SK-N-SH (cell line): ENCODE results near the gene ADNP2. TPM values are rescaled to one million over a fixed set of nuclear protein-coding genes. Genes with fewer than 3 reads are reported as not detected.

Experiments
- CTCF ChIA-PET: fragments of 300-600, 350-600 bp; formaldehyde crosslinking; extraction: SDS; loops from one replicate; lab custom pipeline; 2021; lab: Yijun Ruan, JAX
- POLR2A ChIA-PET: fragments of 350-600 bp; sonication (Branson Sonifier 250); formaldehyde crosslinking; extraction: SDS; loops from one replicate; lab custom pipeline; 2020; ENCODE audit warnings: antibody characterized with exemption, inconsistent platforms; lab: Yijun Ruan, JAX
- DNase-seq: peaks from one replicate; pipeline ENCODE4 v3.0.0; 2012
- H2AFZ ChIP-seq: fragments of 200-600 bp; sonication (generic); 2 replicates; pipeline ENCODE4 v1.8.1; 2016; ENCODE audit warnings: antibody characterized with exemption, mild to moderate bottlenecking, low read depth
- H3F3A ChIP-seq: fragments of 200-600 bp; sonication (generic); replicated peaks from 2 replicates; pipeline ENCODE3; 2016; ENCODE audit warnings: antibody characterized with exemption, mild to moderate bottlenecking; ENCODE audit not compliant: insufficient read depth
- H3K27ac ChIP-seq, 2 experiments: fragments of 200-500 bp in 1 of 2; fragments of 200-600 bp in 1 of 2; sonication (Bioruptor generic) in 1 of 2; sonication (generic), shearing (Covaris generic) in 1 of 2; 2 replicates each; pipeline versions ENCODE4 v1.5.1 to v1.6.1; 2014 to 2016; ENCODE audit warnings: low read depth in 2 of 2, inconsistent platforms in 1 of 2, low read length in 1 of 2, mild to moderate bottlenecking in 1 of 2, mixed read lengths in 1 of 2
- H3K27me3 ChIP-seq: fragments of 200-600 bp; sonication (generic), shearing (Covaris generic); 2 replicates; pipeline ENCODE4 v1.6.1; 2016; ENCODE audit warnings: mixed run types; ENCODE audit not compliant: insufficient read depth
- H3K36me3 ChIP-seq, 2 experiments: fragments of 200-500 bp in 1 of 2; fragments of 200-600 bp in 1 of 2; sonication (Bioruptor generic) in 1 of 2; sonication (generic) in 1 of 2; replicated peaks in 1 of 2; 2 replicates each; pipeline versions ENCODE3 to v1.5.1; 2014 to 2016; ENCODE audit warnings: low read length in 1 of 2, mild to moderate bottlenecking in 1 of 2; ENCODE audit not compliant: insufficient read depth in 2 of 2, control insufficient read depth in 1 of 2
- H3K4me1 ChIP-seq, 2 experiments: fragments of 200-500 bp in 1 of 2; fragments of 200-600 bp in 1 of 2; sonication (Bioruptor generic) in 1 of 2; sonication (generic), shearing (Covaris generic) in 1 of 2; 2 replicates each; pipeline versions ENCODE4 v1.5.1 to v1.6.1; 2014 to 2016; ENCODE audit warnings: low read depth in 1 of 2, low read length in 1 of 2, mixed run types in 1 of 2; ENCODE audit not compliant: insufficient read depth in 2 of 2, control insufficient read depth in 1 of 2
- H3K4me2 ChIP-seq: fragments of 200-600 bp; sonication (generic), shearing (Covaris generic); 2 replicates; pipeline ENCODE4 v1.6.1; 2017; ENCODE audit warnings: mixed run types
- H3K4me3 ChIP-seq, 2 experiments: fragments of 200-500 bp in 1 of 2; fragments of 200-600 bp in 1 of 2; sonication (Bioruptor generic) in 1 of 2; sonication (generic), shearing (Covaris generic) in 1 of 2; 2 replicates each; pipeline versions ENCODE4 v1.5.1 to v1.8.1; 2014 to 2016; ENCODE audit warnings: low read depth in 2 of 2, inconsistent platforms in 1 of 2, low read length in 1 of 2, mild to moderate bottlenecking in 1 of 2, mixed read lengths in 1 of 2, moderate library complexity in 1 of 2
- H3K79me2 ChIP-seq: fragments of 200-600 bp; sonication (generic); 2 replicates; pipeline ENCODE4 v1.8.1; 2017; ENCODE audit warnings: mild to moderate bottlenecking; ENCODE audit not compliant: insufficient read depth
- H3K9ac ChIP-seq: fragments of 200-600 bp; sonication (generic); 2 replicates; pipeline ENCODE4 v1.6.1; 2017; ENCODE audit warnings: mixed run types
- H3K9me2 ChIP-seq: fragments of 200-600 bp; sonication (generic); 2 replicates; pipeline ENCODE4 v1.6.1; 2017; ENCODE audit warnings: mixed run types
- H3K9me3 ChIP-seq: fragments of 200-600 bp; sonication (generic); 2 replicates; pipeline ENCODE4 v1.6.1; 2017; ENCODE audit warnings: mixed run types, mild to moderate bottlenecking, moderate library complexity
- H4K20me1 ChIP-seq: fragments of 200-600 bp; sonication (generic); 2 replicates; pipeline ENCODE4 v1.6.1; 2017; ENCODE audit warnings: mild to moderate bottlenecking, mixed run types; ENCODE audit not compliant: insufficient read depth
- CHD2 ChIP-seq: fragments of 150-350 bp; IDR thresholded peaks from 2 replicates; pipeline ENCODE4 v1.6.1; 2018; ENCODE audit warnings: low read length; ENCODE audit not compliant: partially characterized antibody
- EZH2phosphoT487 ChIP-seq: fragments of 200-600 bp; sonication (generic); IDR thresholded peaks from 2 replicates; pipeline ENCODE4 v1.6.1; 2017; ENCODE audit warnings: low read depth, mixed run types, mild to moderate bottlenecking, antibody characterized with exemption, moderate library complexity, borderline replicate concordance
- FOXM1 ChIP-seq: IDR thresholded peaks from 2 replicates; pipeline ENCODE4 v1.4.0; 2012; ENCODE audit warnings: low read depth, mild to moderate bottlenecking
- GABPA ChIP-seq: IDR thresholded peaks from 2 replicates; pipeline ENCODE4 v1.4.0; 2012; ENCODE audit warnings: low read depth, mild to moderate bottlenecking
- GATA2 ChIP-seq: sonication (generic); formaldehyde crosslinking; IDR thresholded peaks from 2 replicates; pipeline ENCODE4 v1.5.0; 2020; ENCODE audit warnings: mild to moderate bottlenecking, missing genetic modification reagents
- MEF2A ChIP-seq: IDR thresholded peaks from 2 replicates; pipeline ENCODE4 v1.4.0; 2012; ENCODE audit warnings: low read depth, borderline replicate concordance
- NRF1 ChIP-seq: IDR thresholded peaks from 2 replicates; pipeline ENCODE4 v1.6.1; 2012; ENCODE audit warnings: low read depth, mild to moderate bottlenecking, low read length
- RAD21 ChIP-seq: IDR thresholded peaks from 2 replicates; pipeline ENCODE4 v1.6.1; 2012; ENCODE audit warnings: mild to moderate bottlenecking, low read length
- RXRA ChIP-seq: IDR thresholded peaks from 2 replicates; pipeline ENCODE4 v1.4.0; 2012; ENCODE audit warnings: low read depth, mild to moderate bottlenecking, borderline replicate concordance
- SIN3A ChIP-seq: IDR thresholded peaks from 2 replicates; pipeline ENCODE4 v1.6.1; 2012; ENCODE audit warnings: low read depth, mild to moderate bottlenecking, low read length, moderate library complexity, borderline replicate concordance
- SMC3 ChIP-seq: IDR thresholded peaks from 2 replicates; pipeline ENCODE4 v1.6.1; 2012; ENCODE audit warnings: low read depth, low read length, improper control_type of control experiment
- TAF1 ChIP-seq: IDR thresholded peaks from 2 replicates; pipeline ENCODE4 v1.6.1; 2012; ENCODE audit warnings: low read depth, mild to moderate bottlenecking, low read length, moderate library complexity, borderline replicate concordance
- TCF12 ChIP-seq: IDR thresholded peaks from 2 replicates; pipeline ENCODE4 v1.4.0; 2012
- YY1 ChIP-seq: IDR thresholded peaks from 2 replicates; pipeline ENCODE4 v1.4.0; 2012; ENCODE audit warnings: low read depth, mild to moderate bottlenecking
- WGBS: methylation state at CpG from one replicate; pipeline ENCODE4 v1.1.6; 2017; ENCODE audit warnings: low lambda C conversion rate; 5-methylcytosine and 5-hydroxymethylcytosine counted together
- polyA plus RNA-seq, 3 experiments: library from polyadenylated mRNA; depleted of rRNA; stranded (reverse); fragments of >200 nt; gene quantifications; 2 replicates each; pipeline ENCODE4 v1.2.3, GENCODE V29; 2012
- TF ChIP-seq, protein P1 (sequence below): IDR thresholded peaks from 2 replicates; pipeline ENCODE4 v1.4.0; 2012; ENCODE audit warnings: low read depth, borderline replicate concordance
- TF ChIP-seq, protein P2 (sequence below): IDR thresholded peaks from 2 replicates; pipeline ENCODE4 v1.6.1; 2012; ENCODE audit warnings: mild to moderate bottlenecking, low read depth, low read length, moderate library complexity
- TF ChIP-seq, protein P3 (sequence below): IDR thresholded peaks from 2 replicates; pipeline ENCODE4 v1.4.0; 2012; ENCODE audit warnings: low read depth
- TF ChIP-seq, protein P4 (sequence below): fragments of 150-350 bp; IDR thresholded peaks from 2 replicates; pipeline ENCODE4 v1.6.1; 2017; ENCODE audit warnings: antibody characterized with exemption, low read length, low read depth, borderline replicate concordance
- TF ChIP-seq, protein P5 (sequence below): IDR thresholded peaks from 2 replicates; pipeline ENCODE4 v1.4.0; 2012; ENCODE audit warnings: low read depth, borderline replicate concordance

ADNP2 gene
- polyA plus RNA-seq, 1 of the 3 experiments (the other 2 are of a cell fraction): 4.3 TPM

DNA sequence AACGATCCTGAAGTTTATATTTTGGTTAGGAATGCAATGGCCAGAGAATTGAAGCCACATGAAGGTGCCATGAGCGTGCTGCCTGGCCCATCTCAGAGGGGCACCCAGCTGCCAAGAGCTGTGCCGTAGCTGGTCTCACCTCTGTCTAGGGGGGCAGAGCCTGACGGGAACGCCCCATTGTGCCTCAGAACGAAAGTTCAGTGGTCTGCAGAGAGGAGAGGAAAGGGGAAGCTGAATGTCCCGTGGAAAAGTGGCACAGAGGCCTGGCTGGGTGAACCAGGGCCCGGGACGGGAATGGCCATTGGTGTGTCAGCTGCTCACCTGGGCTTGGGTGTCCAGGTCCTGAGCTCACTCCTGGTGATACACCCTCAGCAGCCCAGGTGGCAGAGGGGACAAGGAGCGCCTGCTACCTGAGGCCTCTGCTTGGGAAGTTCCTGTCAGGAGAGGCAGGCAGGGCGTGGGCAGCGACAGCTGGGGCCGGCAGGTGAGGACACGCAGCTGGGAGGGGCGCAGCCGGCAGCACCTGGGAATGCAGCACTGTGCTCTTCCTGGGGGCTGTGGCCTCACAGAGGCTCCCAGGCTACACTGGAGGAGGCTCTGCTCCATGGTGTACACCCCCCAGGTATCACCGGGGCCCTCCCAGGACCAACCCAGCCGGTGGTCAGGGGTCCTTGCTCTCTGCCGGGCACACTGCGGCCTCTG is 70.9 kb downstream of the ADNP2 start:
- H2AFZ ChIP-seq: no peak overlapping the region
- no peaks in the 10 kb centered on the region for H3K27me3 ChIP-seq
- no peaks in the 10 kb centered on the region for H4K20me1 ChIP-seq
- 63% methylated on average over 9 of the region's 20 CpGs for WGBS
- H3K4me2 ChIP-seq: no peak overlapping the region
- H3K9me2 ChIP-seq: no peaks in the 10 kb centered on the region
- no peaks in the 10 kb centered on the region for H3K36me3 ChIP-seq
- no peak overlapping the region for H3K9ac ChIP-seq
- no peaks in the 10 kb centered on the region for H3F3A ChIP-seq
- H3K4me1 ChIP-seq: no peaks in the 10 kb centered on the region; a peak in 1 of 4 replicates
- no peaks in the 10 kb centered on the region for H3K79me2 ChIP-seq
- H3K9me3 ChIP-seq: no peaks in the 10 kb centered on the region
- POLR2A ChIA-PET: no interaction called here
- DNase-seq: no peak
- CTCF ChIA-PET: interaction anchor here (1.5 to 2.1 kb wide), 2 partner anchors 9 to 22 kb away, joined by 5 to 8 read pairs; no protein-coding TSS in a partner anchor
- no peak overlapping the region for H3K27ac ChIP-seq
- TF ChIP-seq, protein P1, sequence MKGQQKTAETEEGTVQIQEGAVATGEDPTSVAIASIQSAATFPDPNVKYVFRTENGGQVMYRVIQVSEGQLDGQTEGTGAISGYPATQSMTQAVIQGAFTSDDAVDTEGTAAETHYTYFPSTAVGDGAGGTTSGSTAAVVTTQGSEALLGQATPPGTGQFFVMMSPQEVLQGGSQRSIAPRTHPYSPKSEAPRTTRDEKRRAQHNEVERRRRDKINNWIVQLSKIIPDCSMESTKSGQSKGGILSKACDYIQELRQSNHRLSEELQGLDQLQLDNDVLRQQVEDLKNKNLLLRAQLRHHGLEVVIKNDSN: no peak
- TF ChIP-seq, protein P2, sequence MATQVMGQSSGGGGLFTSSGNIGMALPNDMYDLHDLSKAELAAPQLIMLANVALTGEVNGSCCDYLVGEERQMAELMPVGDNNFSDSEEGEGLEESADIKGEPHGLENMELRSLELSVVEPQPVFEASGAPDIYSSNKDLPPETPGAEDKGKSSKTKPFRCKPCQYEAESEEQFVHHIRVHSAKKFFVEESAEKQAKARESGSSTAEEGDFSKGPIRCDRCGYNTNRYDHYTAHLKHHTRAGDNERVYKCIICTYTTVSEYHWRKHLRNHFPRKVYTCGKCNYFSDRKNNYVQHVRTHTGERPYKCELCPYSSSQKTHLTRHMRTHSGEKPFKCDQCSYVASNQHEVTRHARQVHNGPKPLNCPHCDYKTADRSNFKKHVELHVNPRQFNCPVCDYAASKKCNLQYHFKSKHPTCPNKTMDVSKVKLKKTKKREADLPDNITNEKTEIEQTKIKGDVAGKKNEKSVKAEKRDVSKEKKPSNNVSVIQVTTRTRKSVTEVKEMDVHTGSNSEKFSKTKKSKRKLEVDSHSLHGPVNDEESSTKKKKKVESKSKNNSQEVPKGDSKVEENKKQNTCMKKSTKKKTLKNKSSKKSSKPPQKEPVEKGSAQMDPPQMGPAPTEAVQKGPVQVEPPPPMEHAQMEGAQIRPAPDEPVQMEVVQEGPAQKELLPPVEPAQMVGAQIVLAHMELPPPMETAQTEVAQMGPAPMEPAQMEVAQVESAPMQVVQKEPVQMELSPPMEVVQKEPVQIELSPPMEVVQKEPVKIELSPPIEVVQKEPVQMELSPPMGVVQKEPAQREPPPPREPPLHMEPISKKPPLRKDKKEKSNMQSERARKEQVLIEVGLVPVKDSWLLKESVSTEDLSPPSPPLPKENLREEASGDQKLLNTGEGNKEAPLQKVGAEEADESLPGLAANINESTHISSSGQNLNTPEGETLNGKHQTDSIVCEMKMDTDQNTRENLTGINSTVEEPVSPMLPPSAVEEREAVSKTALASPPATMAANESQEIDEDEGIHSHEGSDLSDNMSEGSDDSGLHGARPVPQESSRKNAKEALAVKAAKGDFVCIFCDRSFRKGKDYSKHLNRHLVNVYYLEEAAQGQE: no peak
- TF ChIP-seq MEF2A (no peak), SMC3 (no peak), NRF1 (no peak), EZH2phosphoT487 (no peak), FOXM1 (no peak), GATA2 (CRISPR knock-in tag) (no peak), TAF1 (no peak), YY1 (no peak), RXRA (no peak), CHD2 (no peak), SIN3A (no peak), TCF12 (no peak), GABPA (no peak), RAD21 (no peak)
- TF ChIP-seq, protein P3, sequence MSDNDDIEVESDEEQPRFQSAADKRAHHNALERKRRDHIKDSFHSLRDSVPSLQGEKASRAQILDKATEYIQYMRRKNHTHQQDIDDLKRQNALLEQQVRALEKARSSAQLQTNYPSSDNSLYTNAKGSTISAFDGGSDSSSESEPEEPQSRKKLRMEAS: no peak
- TF ChIP-seq, protein P4, sequence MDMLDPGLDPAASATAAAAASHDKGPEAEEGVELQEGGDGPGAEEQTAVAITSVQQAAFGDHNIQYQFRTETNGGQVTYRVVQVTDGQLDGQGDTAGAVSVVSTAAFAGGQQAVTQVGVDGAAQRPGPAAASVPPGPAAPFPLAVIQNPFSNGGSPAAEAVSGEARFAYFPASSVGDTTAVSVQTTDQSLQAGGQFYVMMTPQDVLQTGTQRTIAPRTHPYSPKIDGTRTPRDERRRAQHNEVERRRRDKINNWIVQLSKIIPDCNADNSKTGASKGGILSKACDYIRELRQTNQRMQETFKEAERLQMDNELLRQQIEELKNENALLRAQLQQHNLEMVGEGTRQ: no peak
- TF ChIP-seq, protein P5, sequence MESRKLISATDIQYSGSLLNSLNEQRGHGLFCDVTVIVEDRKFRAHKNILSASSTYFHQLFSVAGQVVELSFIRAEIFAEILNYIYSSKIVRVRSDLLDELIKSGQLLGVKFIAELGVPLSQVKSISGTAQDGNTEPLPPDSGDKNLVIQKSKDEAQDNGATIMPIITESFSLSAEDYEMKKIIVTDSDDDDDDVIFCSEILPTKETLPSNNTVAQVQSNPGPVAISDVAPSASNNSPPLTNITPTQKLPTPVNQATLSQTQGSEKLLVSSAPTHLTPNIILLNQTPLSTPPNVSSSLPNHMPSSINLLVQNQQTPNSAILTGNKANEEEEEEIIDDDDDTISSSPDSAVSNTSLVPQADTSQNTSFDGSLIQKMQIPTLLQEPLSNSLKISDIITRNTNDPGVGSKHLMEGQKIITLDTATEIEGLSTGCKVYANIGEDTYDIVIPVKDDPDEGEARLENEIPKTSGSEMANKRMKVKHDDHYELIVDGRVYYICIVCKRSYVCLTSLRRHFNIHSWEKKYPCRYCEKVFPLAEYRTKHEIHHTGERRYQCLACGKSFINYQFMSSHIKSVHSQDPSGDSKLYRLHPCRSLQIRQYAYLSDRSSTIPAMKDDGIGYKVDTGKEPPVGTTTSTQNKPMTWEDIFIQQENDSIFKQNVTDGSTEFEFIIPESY: no peak
- no peak overlapping the region for H3K4me3 ChIP-seq
